Stimulated activated CD4-positive, alpha-beta T cell treated with anti-CD3 and anti-CD28 coated beads, Interleukin-15, amount 100 ng/mL, for 1 hour (primary cell): Measurements from ENCODE around the gene GOLT1A.

Source experiments
- DNase-seq, 2 donors: peaks; one replicate each; pipeline ENCODE4 v3.0.0-alpha.2; 2020; ENCODE audit warnings: low read depth in 1 of 2, low spot score in 1 of 2

Gene GOLT1A

DNA sequence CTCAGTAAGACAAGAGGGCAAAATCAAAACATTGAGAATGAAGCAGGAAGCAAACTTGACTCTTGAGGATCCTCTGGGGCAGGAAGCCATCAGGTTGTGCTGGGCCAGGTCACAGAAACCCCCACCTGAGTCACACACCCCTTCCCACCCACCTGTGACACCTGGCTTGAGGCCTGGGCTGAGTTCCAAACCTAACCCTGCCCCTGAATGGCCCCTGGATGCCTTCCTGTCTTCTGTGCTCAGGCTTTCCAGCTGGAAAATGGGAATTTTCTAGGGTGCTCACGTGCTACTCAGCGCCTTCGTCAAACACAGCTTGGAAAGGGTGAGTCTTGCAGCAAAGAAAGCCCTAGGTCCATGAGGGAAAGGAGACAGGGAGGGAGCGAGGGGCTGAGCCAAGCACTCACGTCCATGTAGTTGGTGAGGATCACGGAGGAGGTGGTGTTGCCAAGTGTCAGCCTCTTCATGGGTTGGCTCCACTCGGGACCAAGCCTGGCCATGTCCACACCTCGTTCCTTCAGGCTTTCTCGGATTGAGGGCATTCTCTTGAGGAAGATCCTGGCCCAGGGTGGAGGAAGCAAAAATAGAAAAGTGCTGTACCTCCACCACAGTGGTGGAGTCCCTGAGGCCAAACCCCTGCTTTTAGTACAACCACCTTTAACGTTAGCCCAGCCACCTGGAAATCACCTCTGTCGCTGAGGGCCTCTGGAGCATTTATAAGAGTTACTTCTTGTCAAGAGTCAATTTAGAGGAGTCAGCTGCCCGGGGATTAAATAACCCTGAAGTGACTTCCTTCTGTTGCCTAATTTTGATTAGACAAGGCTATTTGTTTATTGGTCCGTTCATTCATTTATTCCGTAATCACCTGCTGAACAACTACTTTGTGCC is 51.9 kb downstream of the GOLT1A start:
- DNase-seq, result no peak

DNA sequence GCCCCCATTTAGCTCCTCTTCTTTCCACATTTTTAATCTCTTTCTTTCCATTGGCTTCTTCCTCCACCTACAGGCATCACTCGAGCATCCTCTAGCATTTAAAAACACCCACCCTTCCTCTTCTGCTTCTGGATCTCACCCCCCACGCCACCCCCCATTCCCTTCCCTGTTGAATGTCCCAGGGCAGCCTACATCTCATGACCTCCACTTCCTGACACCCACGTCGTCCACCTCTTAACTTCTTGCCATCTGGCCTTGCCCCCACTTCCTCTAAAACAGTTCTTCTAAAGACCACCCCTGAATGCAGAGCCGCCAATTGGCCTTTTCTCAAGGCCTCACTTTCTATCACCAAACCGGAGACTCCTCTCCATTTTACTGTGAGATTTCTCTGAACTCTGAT is 55.8 kb downstream of the GOLT1A start:
- DNase-seq, result no peak

DNA sequence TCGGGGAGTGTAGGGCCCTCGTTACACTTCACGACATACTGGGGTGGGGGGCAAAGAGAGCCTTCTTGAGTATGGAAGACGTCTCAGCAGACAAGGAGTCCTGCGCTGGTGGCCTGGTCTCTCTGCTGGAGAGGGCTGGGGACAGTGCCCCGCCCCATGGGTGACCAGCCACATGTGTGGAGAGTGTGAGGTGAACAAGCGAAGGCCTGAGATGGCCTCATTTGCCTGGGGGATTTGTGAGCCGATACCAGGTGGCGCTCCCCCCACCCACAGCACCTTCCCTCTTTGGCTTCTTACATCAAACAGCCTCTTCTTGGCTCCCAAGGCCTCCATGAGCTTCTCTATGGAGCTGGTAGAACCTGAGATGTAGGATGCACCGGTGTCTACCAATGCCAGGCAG is 57.9 kb downstream of the GOLT1A start:
- DNase-seq, result no peak

DNA sequence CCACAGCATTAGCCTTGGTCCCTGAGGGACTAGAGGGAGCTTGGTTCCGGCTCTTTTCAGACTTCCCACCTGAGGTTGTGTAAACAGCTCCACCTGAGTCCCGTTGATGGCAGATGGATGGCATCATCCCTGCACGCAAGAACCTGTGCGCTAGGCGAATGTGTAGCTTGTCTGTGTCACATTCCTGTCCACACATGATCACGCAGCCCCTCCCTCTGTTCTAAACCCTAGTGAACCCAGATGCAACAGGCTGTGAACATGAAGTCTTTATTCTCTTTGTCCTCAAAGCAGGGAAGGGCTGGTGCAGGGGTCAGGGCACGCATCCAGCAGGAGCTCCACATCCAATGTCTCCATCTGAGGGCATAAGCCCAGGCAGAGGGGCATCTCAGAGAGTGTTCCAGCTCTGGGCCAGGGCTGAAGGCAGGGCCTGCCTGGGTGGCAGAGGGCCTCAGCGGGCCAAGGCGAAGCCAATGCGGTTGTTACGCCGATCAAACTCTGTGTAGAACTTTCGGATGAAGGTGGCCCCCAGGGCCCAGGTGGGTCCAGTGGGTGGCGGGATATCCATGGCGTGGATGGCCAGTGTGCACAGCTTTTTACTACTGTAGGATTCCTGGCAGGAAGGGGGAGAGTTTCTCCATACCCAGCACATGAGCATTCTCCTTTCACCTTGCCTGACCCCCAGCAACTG is 59.1 kb downstream of the GOLT1A start:
- no peak for DNase-seq

DNA sequence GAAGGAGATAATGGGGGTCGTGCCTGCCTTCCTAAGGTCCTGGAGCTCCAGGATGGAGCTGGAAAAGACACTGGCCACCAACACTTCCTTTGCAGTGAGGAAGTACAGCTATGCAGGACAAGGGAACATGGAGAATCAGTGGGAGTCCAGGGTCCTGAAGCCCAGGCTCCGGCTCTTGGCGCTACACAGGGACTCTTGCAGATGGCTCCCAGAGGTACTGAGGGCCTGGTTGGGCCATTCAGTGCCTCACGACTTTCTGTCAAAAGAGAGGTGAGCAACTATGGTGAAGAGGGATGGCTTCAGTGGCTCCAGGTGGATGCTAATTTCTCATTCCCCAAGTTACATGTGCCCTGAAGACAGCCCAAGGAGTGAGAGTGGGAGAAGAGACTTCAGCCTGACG is 60.1 kb downstream of the GOLT1A start:
- no peak for DNase-seq

DNA sequence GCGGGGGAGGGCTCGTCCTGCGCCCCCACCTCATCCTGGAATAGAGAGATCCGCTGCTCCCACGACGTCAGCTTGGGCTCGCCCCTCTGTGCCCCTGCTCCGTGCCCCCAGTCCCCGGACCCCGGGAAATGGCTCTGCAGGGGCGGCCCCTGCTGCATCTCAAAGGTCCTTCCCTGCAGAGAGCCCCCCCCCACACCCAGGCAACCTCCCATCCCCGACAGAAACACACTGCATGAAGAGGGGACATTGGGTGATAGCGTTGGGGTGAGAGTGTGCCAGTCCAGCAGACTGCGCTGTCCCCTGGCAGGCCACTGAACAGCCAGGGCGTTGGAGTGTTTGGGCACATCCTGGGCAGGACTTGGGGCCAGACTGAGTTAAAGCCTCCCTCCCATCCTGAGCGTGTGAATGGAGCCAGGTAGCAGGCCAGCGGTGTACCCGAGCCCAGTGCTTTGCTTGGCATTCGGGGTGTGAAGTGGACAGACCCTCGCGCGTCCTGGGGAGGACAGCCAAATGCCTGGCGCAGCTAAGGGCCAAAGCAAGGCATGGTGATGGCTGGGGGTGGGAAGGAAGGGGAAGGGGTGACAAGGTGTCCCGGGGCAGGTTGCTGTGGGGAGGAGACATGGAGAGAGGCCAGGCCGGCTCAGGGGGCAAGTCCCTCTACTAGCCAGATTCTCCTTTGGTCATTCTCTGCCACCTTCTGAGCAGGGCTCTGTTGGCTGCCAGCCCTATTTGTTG is 61.3 kb downstream of the GOLT1A start:
- no peak for DNase-seq

DNA sequence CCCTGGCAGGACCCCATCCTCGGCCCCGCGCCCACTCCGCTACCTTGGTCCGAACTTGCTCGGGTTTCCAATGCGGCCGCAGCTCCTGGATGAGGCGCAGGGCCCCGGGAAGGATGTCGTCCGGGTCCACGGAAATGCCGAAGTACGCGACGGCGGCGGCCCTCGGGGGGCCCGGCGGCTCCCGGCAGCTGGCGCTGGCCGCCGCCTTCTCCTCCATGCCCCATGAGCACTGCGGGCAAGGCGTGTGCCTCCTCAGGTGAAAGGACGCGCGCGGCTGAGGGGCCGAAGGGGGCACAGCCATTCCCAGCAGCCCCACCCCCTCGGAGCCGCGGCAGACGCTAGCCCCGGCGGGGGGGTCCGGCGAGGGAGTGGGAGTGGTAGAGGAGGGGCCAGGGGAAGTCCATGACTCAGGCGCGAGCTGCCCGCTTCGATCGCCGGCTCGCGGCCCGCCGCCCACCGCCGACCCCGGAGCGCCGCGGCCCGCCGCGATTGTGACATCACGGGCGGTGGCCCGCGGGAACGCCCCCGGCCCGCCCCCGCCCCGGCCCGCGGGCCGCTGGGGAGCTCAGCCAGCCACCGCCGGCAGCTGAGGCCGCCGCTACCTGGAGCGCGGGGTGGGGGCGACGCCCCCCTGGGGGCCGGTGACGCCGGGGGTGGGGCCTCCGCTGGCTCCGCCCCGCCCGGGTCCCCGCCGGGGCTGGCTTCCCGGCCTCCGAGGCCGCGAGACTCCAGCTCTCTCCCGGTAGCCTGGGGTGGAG is 62.1 kb downstream of the GOLT1A start, which contains the start of gene ETNK2:
ETNK2 (minus strand) TSS at position 493 of the 758 bp plus-strand sequence; CDS start at position 301, 192 bp downstream.
- DNase-seq, result peak; percentile 24 to 39

DNA sequence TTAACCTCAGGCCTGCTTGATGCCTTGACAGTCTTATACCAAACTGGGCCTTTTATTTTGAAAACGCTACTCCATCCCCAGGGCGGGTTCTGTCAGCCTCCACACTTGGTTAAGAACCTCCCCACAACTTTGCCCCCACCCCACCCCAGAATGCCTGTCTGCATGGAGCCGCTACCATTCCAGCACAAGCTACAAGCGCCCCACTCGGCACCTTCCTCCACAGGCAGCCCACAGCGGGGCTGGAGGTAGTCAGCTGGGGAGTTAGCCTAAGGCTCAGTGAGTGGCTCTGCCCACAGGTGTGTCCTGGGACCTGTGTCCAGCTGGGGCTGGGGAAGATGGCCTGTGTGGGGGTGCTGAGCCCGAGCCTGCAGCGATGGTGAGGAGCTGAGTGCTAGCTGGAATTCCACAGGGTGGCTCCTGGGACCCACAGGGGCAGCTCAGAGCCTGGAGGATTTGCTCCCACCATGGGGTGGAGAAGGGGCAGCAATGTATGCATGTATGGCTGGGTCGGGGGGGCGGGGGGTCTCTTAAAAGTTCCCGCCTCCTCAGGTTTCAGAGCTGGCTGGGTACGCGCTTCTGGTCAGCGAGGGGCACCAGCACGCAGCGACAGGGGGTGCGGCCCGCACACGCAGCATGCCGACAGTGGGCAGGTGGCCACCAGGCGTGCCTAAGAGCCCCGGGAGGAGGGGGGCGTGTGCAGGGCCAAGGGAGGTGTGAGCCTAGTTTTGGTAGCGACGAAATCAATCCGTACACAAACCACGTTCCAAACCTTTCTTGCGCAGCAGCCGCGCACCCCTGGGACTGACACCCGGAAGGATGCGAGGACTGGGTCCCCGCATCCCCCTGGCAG is 62.9 kb downstream of the GOLT1A start:
- DNase-seq, result no peak

DNA sequence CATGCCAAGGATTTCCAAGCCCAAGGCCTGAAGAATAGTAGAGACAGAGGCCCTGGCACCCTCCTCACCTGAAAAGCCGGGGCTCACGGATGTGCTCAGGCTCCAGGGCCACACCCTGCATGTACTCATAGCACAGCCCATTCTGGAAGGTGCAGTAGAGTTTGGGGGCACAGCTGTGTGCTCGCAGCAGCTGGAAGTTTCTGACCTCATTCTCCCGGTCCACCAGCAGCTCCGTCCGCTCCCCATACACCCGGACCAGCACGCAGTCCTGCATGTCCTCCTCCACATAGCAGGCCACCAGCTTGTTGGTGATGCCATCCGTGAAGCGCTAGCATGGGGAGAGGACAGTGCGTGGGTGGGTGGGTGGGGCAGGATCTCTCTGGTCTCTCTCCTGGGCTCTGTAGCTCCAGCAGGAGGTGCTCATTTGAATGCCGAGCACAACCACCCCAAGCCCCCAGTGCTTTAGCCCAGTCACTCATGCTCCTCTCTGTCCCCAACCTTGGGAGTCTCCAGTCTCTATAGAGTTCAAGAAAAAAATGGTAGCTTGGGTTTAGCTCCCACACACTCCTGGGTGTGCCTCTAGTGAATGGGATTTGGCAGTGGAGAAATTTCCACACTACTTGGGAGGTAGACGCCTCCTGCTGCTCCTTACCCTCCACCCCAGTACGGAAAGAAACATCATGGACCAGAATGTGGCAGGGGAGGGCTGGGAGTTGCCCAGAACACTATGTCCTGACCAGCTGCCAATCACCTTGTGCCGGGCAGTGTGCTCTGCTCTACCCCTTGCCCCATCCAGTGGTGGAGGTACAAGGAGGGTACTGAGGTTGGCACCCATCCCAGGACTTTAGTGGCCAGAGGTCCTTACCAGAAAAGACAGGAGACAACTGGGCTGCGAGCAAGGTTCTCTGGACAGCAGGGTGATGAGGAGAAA is 63.9 kb downstream of the GOLT1A start:
- DNase-seq, result no peak

DNA sequence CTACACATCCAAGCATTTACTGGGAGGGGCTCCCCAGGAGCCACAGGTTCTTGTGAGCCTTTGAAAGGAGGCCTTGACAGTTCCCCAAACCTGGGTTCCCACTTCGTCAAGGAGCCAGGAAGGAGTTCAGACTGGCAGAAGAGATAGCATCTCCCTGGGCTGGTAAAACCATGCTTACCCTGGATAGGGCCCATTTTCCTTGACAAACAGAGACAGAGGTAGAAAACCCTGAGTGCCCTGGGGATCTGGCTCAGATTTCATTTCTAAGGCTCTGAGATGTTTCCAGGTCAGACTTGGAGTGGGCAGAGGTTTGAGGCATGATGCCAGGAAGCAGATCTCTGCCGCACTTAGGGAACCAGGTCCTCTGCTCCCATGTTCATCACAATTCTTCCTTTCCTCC is 64.7 kb downstream of the GOLT1A start:
- no peak for DNase-seq
